Right lobe of liver (tissue), 4 donors: ENCODE results near the gene CST9.

ENCODE experiments used
- CTCF ChIP-seq, 4 donors: fragments of 200-600 bp in 3 of 4; fragments of 450-650 bp in 1 of 4; IDR thresholded peaks; one replicate each; pipeline versions ENCODE4 v1.5.1 to v1.8.0; 2016 to 2022; ENCODE audit warnings: antibody characterized with exemption in 4 of 4, mild to moderate bottlenecking in 2 of 4
- POLR2A ChIP-seq: fragments of 450-650 bp; IDR thresholded peaks from one replicate; pipeline ENCODE4 v1.6.1; 2017; ENCODE audit warnings: antibody characterized with exemption, mild to moderate bottlenecking
- donor health status: DM: no; HTN: no; CAD: no.
- donor health status: DM: no; HTN: no; CAD: no.
- donor health status: DM: no; HTN: yes; CAD: no.

GRCh38 chr20:23562721-23563342 lies 42.9 kb downstream of the CST9 start:
- TF ChIP-seq CTCF (IDR thresholded peaks at IDR 0.05) = no peak
- TF ChIP-seq POLR2A = no peak
